Muscle layer of duodenum (tissue), 2 donors: Measurements from ENCODE around the gene CACNA1B.
"Not testable (repeated sequence)": the region's sequence is repeated elsewhere in the genome, so short reads cannot be mapped to it uniquely, and the experiment has no call there.

ENCODE experiments used
- H3K27ac ChIP-seq: one replicate; pipeline ENCODE4 v1.7.0; 2013; ENCODE audit warnings: mild to moderate bottlenecking, low read length
- H3K27me3 ChIP-seq: one replicate; pipeline ENCODE4 v1.7.0; 2013; ENCODE audit warnings: low read depth, mild to moderate bottlenecking, control low read depth, low read length
- H3K36me3 ChIP-seq, 2 donors: one replicate each; pipeline ENCODE4 v1.7.0; 2013; ENCODE audit warnings: low read length in 2 of 2, control low read depth in 1 of 2, mild to moderate bottlenecking in 1 of 2; ENCODE audit not compliant: insufficient read depth in 2 of 2, control insufficient read depth in 1 of 2
- H3K4me1 ChIP-seq, 2 donors: one replicate each; pipeline ENCODE4 v1.7.0; 2013; ENCODE audit warnings: low read length in 2 of 2, mild to moderate bottlenecking in 2 of 2, control low read depth in 1 of 2, moderate library complexity in 1 of 2; ENCODE audit not compliant: insufficient read depth in 2 of 2, control insufficient read depth in 1 of 2
- H3K4me3 ChIP-seq, 2 donors: one replicate each; pipeline ENCODE4 v1.7.0; 2013; ENCODE audit warnings: low read length in 2 of 2, low read depth in 1 of 2, mild to moderate bottlenecking in 1 of 2
- H3K9me3 ChIP-seq, 2 donors: one replicate each; pipeline ENCODE4 v1.7.0; 2013; ENCODE audit warnings: low read length in 2 of 2, control low read depth in 1 of 2, mild to moderate bottlenecking in 1 of 2; ENCODE audit not compliant: control insufficient read depth in 1 of 2
- donor health status: healthy.

CACNA1B gene

DNA sequence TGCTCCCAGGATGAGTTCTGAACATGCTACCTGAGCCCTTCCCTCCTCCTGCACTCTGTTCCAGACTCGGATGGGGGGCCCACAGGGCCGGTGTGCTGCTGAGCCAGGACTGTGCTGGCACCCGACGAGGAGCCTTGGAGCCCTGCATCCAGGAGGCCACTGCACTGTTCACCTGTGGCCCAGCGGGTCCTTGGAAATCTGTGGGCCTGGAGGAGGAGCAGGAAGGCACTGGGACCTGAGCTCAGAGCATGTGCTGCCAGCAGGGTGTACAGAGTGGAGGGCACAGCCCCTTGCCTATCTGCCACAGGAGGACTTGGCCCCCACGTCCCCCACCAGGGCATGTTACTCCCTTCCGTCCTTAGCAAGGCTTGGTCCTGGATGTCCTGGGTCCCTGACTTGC, 265.9 kb downstream of the CACNA1B start:
- H3K27ac ChIP-seq, H3K27me3 ChIP-seq, H3K36me3 ChIP-seq, H3K4me1 ChIP-seq, H3K9me3 ChIP-seq, H3K4me3 ChIP-seq: not testable (repeated sequence)

DNA sequence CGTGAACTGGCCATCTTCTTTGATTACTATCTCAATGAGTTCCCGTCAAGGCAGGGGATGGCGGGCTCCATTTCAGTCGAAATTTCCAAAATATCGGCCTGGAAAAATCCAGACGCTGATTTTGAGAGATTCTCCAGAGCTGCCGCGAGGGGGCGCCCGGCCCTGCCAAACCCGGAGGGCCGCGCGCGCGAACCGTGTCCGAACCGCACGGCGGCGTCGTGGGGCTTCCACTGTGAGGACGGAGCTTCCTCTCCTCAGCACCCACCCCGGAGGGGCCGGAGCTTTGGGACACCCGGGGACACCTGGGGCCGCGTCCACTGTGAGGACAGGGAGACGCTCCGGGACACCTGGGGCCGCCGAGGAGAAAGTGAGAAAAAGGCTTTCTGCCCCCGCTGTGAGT, 270.0 kb downstream of the CACNA1B start:
- H3K27ac ChIP-seq, H3K4me3 ChIP-seq, H3K27me3 ChIP-seq, H3K4me1 ChIP-seq, H3K9me3 ChIP-seq, H3K36me3 ChIP-seq: not testable (repeated sequence)

DNA sequence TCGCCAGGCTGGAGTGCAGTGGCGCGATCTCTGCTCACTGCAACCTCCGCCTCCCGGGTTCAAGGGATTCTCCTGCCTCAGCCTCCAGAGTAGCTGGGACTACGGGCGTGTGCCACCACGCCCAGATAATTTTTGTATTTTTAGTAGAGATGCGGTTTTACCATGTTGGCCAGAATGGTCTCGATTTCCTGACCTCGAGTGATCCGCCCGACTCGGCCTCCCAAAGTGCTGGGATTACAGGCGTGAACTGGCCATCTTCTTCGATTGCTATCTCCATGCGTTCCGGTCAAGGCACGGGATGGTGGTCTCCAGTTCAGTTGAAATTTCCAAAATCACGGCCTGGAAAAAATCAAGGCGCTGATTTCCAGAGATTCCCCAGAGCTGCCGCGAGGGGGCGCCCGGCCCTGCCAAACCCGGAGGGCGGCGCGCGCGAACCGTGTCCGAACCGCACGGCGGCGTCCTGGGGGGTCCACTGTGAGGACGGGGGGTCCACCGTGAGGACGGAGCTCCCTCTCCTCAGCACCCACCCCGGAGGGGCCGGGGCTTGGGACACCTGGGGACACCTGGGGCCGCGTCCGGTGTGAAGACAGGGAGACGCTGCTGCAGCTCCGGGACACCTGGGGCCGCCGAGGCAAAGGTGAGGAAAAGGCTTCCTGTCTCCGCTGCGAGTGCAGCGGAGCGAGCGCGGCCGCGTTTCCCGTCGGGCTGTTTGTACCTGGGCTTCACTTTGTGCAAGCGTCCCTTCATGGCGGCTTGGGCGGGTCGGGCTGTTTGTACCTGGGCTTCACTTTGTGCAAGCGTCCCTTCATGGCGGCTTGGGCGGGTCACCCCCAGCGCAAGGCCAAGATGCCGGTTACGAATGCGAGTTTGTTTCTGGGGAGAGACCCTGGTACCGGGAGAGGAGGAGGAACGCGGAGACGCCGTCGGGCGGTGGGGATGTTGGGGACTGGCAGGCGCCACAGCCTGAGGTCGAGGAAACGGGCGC, 272.4 kb downstream of the CACNA1B start:
- not testable (repeated sequence) for H3K27ac ChIP-seq, H3K4me1 ChIP-seq, H3K9me3 ChIP-seq, H3K36me3 ChIP-seq, H3K27me3 ChIP-seq
- H3K4me3 ChIP-seq = peak overlapping the region in 1 of 2 donors; percentile 50

DNA sequence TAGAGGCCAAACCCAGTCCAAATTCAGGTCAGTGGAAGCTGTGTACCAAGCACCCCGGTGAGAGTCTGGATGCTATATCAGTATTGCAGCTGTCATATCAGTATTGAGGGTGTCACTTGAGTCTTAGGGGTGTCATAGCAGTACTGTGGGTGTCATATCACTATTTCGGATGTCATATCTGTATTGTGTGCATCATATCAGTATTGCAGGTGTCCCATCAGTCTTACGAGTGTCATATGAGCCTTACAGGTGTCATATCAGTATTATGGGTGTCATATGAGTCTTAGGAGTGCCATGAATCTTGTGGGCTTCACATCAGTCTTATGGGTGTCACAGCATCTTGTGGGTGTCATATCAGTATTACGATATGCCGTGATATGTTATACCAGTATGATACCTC, 278.2 kb downstream of the CACNA1B start:
- not testable (repeated sequence) for H3K4me1 ChIP-seq, H3K27me3 ChIP-seq, H3K9me3 ChIP-seq, H3K4me3 ChIP-seq, H3K27ac ChIP-seq, H3K36me3 ChIP-seq

DNA sequence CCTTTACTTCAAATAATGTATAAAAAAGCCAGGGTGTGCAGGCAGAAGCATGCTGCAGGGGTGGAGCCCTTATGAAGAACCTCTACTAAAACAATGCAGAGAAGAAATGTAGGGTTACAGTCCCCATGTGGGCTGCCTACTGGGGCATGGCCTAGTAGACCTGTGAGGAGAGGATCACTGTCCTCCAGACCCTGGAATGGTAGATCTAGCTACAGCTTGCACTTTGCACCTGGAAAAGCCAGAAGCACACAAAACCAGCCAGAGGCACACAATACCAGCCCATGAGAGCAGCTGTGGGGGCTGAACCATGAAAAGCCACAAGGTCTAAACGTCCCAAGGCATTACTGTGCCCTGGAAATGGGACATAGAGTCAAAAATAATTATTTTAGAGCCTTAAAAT, 289.2 kb downstream of the CACNA1B start:
- H3K4me3 ChIP-seq, H3K27me3 ChIP-seq, H3K9me3 ChIP-seq, H3K36me3 ChIP-seq, H3K4me1 ChIP-seq, H3K27ac ChIP-seq: not testable (repeated sequence)
